Measurements from ENCODE around the gene FYB2. TPM values are rescaled to one million over a fixed set of nuclear protein-coding genes. Genes with fewer than 3 reads are reported as not detected.

The FYB2 gene
- total RNA-seq, 1 donor = not detected

- TF ChIP-seq, protein P1, sequence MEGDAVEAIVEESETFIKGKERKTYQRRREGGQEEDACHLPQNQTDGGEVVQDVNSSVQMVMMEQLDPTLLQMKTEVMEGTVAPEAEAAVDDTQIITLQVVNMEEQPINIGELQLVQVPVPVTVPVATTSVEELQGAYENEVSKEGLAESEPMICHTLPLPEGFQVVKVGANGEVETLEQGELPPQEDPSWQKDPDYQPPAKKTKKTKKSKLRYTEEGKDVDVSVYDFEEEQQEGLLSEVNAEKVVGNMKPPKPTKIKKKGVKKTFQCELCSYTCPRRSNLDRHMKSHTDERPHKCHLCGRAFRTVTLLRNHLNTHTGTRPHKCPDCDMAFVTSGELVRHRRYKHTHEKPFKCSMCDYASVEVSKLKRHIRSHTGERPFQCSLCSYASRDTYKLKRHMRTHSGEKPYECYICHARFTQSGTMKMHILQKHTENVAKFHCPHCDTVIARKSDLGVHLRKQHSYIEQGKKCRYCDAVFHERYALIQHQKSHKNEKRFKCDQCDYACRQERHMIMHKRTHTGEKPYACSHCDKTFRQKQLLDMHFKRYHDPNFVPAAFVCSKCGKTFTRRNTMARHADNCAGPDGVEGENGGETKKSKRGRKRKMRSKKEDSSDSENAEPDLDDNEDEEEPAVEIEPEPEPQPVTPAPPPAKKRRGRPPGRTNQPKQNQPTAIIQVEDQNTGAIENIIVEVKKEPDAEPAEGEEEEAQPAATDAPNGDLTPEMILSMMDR (IDR thresholded peaks at IDR 0.05; ENCODE audit: insufficient read depth, low read length) = no peak
- no peak overlapping the region for H3K4me3 ChIP-seq (ENCODE audit: low read depth, low read length)
- no peak for DNase-seq (ENCODE audit: low read depth)
Measured at GRCh38 chr1:56849750-56850149, 30.5 kb upstream of the FYB2 start.

GRCh38 chr1:56845343-56845742 is 26.1 kb upstream of the FYB2 start:
- TF ChIP-seq, protein P1 (IDR thresholded peaks at IDR 0.05; ENCODE audit: insufficient read depth, low read length) = no peak
- DNase-seq (ENCODE audit: low read depth) = no peak
- no peak overlapping the region for H3K4me3 ChIP-seq (ENCODE audit: low read depth, low read length)

GRCh38 chr1:56844545-56845136 is 25.4 kb upstream of the FYB2 start:
- no peak for DNase-seq (ENCODE audit: low read depth)
- H3K4me3 ChIP-seq (ENCODE audit: low read depth, low read length) = no peak overlapping the region
- TF ChIP-seq, protein P1 (IDR thresholded peaks at IDR 0.05; ENCODE audit: insufficient read depth, low read length) = no peak

DNA sequence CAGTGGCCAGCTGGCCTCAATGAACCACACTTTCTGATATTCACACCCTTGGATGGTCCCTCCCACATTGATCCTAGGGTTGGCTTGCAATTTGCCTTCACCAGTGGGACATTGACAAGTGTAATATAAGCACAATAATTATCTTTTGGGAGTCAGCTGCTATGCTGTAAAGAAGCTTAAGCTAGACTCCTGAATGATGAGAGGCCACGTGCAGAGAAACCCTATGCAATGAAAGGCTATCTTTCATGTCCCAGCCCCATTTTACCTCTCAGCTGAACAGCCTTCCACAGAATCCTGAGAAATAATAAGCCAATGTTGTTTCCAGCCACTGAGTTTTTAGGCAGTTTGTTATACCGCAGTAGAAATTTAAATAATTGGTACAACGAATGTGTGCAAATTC is 24.3 kb upstream of the FYB2 start:
- DNase-seq (ENCODE audit: low read depth) = no peak
- H3K4me3 ChIP-seq (ENCODE audit: low read depth, low read length) = no peak overlapping the region
- TF ChIP-seq, protein P1 (IDR thresholded peaks at IDR 0.05; ENCODE audit: insufficient read depth, low read length) = no peak

DNA sequence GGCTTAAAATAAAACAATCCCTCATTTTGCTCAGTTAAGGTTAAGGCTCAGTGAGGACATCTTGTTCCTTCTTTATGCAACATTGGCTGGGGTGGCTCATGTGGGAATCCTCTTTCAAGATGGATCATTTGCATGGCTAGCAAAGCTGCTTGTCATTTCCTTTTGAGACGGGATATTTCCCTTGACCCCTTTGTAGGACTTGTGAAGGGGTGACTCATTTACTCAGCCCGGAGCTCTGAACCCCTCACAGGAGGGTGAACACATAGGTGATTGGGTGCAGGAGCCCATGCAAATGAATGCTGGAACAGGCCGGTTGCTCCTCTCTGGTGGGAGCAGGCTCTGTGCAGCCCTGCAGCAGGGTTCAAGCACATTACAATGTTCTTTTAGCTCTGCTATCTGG is 19.6 kb upstream of the FYB2 start:
- H3K4me3 ChIP-seq (ENCODE audit: low read depth, low read length) = no peak overlapping the region
- TF ChIP-seq, protein P1 (IDR thresholded peaks at IDR 0.05; ENCODE audit: insufficient read depth, low read length) = no peak
- no peak for DNase-seq (ENCODE audit: low read depth)

GRCh38 chr1:56837244-56837939 is 18.2 kb upstream of the FYB2 start:
- TF ChIP-seq, protein P1 (IDR thresholded peaks at IDR 0.05; ENCODE audit: insufficient read depth, low read length) = no peak
- H3K4me3 ChIP-seq (ENCODE audit: low read depth, low read length) = no peak overlapping the region
- DNase-seq (ENCODE audit: low read depth) = no peak
